IPS-18c (cell line): Measurements from ENCODE around the gene PDXK.
"Not testable (repeated sequence)": the region's sequence is repeated elsewhere in the genome, so short reads cannot be mapped to it uniquely, and the experiment has no call there.

Experiments used
- H3K4me3 ChIP-seq: 2 replicates; pipeline ENCODE4 v1.7.0; 2013; ENCODE audit warnings: low read depth, mild to moderate bottlenecking, low read length, moderate library complexity; ENCODE audit not compliant: insufficient read depth
- H3K9me3 ChIP-seq: one replicate; pipeline ENCODE4 v1.6.1; 2013; ENCODE audit warnings: mild to moderate bottlenecking, low read length, moderate library complexity; ENCODE audit not compliant: control insufficient read depth, insufficient read depth

Gene PDXK

DNA sequence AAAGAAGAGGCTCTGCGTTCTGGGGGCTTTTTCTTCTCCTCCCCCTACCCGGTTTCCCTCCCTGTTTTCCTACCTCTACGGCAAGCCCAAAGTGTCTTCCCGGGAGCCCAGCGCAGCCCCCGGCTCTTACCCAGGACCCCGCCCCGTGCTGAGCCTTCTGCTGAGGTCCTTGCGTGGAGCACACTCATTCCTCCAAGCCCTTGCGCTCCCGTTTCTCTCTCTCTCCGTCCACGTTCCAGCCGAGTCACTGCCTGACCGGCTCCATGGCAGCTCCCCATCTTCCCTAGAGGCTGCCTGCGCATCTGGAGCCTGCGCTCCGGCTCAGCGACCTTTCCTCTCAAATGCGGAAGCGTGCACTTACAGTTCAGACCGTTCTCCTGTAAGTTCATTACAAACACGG, 24.9 kb upstream of the PDXK start:
- Histone ChIP-seq H3K4me3 (no peak overlapping the region), H3K9me3 (no peaks in the 10 kb centered on the region)

DNA sequence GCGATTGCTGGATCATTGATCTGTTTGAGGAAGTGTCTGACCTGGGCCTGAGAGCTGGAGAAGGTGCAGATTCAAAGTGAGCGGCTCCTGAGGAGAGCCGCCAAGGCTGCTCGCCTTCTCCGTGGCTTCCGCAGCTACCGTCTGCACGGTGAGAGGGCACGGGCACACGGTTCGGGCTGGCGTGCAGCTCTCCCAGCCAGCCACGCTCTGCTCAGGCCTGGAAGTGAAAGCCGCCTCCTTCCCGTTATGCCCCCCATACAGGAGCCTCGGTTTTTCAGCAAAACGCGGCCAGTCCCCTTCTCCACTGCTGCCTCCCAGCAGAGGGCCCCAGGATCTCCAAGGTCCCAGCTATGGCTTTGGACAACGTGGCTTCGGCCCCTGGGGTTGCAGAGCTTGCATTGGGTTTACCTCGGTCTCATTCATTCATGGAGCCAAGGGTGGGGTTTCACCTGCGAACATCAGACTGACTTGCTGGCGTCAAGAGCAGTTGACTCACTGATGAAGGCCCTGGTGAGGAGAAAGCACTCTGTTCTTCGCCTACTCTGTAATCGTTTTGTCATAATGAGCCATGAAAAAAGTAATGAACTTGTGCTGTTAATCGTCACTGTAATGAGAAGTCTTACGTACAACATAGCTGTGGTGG, 24.4 kb upstream of the PDXK start:
- Histone ChIP-seq H3K4me3 (no peak overlapping the region), H3K9me3 (no peaks in the 10 kb centered on the region)

DNA sequence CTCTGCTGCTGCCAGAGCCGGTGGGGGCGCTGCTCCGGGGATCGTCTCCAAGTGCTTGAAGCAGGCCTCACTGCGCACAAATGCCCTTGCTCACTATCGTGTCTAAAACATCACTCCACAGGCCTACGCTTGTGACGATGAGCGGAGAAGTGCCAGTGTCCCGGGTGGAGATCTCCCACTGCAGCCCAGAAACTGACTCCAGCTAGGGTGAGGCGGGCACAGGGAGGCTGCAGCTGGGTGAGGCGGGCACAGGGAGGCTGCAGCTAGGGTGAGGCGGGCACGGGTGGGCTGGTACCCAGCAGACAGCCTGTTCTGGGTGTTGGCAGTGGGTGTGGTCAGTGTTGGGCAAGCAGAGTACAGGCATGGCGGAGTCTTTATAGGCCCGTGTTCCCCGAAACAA, 22.7 kb upstream of the PDXK start:
- no peaks in the 10 kb centered on the region for H3K9me3 ChIP-seq
- no peak overlapping the region for H3K4me3 ChIP-seq

DNA sequence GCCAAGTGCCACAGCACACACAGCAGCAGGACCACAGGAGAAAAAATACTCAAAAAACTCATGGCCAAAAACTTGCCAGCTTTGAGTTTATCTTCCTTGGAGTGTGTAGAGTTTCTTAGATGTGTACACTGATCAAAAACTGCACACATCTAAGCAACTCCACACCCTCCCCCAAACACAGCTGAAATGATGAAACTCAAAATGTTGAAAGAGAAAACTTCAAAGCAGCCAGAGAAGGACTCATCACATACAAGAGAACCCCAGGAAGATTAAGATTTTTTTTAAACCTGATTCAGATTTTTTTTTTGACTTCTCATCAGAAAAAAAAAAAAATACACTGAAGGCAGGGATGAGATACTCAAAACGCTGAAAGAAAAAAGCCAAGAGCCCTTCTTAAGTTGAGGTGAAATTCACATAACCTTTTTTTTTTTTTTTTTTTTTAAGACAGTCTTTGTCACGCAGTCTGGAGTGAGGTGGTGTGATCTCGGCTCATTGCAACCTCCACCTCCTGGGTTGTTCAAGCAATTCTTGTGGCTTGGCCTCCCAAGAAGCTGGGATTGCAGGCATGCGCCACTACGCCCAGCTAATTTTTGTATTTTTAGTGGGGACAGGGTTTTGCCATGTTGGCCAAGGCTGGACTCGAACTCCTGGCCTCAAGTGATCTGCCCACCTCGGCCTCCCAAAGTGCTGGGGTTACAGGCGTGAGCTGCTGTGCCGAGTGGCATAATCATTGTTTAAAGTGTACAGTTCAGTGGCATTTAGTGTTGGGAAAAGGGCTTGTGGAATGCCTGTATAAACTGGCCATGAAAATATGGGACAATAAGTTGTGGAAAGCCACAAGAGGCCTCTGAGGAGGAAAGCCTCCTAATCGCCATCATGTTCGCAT, 20.9 kb upstream of the PDXK start:
- no peak overlapping the region for H3K4me3 ChIP-seq
- H3K9me3 ChIP-seq = no peaks in the 10 kb centered on the region

DNA sequence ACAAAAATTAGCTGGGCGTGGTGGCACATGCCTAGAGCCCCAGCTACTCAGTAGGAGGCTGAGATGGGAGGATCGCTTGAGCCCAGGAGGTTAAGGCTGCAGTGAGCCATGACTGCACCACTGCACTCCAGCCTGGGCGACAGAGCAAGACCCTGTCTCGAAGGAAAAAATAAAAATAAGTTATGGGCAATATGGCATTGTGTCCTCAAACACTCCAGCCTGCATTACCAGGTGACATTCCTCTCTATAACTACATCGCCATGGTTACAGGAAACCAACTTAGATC, 19.5 kb upstream of the PDXK start:
- not testable (repeated sequence) for H3K9me3 ChIP-seq

DNA sequence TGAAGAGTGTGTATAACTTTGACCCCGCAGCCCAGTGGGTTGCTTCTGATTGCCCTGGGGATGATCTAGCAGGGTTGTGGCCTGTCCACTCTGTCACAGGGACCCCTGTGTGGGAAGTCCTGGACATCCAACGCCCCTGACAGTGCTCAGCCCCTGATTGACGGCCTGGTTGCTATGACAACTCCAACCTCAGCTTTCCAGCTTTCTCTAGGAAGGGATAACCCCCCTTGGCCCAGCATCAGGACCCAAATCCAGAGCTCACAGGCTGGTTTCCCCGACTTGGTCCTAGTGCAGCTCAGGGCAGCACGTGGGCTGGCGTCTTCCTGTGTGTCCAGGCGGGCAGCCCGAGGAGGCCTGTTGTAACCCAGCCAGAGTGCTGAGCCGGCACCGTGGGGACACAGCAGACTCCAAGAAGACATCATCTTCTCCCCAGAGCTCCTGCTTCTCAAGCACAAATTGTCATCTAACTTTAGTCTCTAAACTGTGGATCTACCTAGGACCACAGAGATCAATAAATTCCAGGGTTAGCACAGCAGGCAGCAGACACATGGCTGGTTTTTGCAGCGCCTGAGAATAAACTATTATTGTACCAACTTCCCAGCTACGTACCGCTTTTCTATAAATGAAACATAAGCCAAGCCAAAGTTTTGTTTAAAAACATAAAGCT, 18.9 kb upstream of the PDXK start:
- no peak overlapping the region for H3K4me3 ChIP-seq
- H3K9me3 ChIP-seq = no peaks in the 10 kb centered on the region

More for the DNA sequence above, 19.5 kb upstream of the PDXK start:
- H3K4me3 ChIP-seq = not testable (repeated sequence)

DNA sequence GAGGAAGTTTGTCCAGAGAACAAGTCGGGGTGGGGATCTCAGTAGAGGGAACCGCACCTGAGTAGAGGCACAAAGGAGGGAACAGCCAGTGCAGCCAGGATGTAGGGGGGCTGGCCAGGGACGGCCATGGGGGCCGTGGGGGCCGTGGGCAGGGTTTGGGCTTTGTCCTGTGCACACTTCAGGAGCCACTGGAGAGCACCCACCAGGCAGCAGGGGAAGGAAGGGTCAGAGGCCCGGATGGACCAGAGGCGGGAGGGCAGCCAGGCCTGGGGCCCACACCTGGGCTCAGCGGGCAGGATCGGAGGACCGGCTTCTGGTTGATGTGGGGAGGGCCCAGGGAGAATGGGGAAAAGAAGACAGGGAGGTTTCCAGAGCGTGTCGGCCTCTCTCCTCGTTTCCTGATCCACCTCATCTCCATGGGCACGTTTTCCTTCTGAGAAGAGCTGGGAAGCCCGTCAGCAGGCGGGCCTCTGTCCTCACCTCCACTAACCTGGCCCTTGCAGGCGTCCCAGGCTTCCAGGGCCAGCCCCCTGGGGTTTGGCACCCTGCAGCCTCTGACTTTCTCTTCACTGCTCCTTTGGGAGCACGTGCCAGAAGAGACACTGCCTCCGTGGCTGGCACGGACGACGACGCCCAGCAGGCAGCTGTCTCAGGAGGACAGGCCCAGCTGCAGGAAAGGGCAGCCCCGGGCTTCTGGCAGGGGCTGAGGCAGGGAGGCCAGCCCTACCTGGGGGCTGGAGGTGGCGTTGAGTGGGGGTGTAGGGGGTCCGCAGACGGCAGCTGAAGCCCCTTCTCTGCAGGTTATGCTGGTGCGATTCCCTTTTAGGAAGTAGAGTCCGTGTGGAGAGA, 16.8 kb upstream of the PDXK start:
- Histone ChIP-seq H3K4me3 (no peak overlapping the region), H3K9me3 (no peaks in the 10 kb centered on the region)

DNA sequence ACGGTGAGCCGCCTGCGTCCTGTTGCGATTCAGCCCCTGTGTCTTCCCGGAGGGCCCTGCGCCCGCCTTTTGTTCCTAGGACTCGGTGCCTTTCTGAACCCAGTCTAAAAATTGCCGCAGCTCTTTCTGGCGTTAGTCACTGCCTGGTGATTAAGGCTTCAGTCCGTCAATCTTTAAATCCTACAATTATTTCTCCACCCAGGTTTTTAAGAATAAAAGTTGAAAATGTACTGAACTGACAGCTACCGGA, 16.2 kb upstream of the PDXK start:
- Histone ChIP-seq H3K4me3 (no peak overlapping the region), H3K9me3 (no peaks in the 10 kb centered on the region)

DNA sequence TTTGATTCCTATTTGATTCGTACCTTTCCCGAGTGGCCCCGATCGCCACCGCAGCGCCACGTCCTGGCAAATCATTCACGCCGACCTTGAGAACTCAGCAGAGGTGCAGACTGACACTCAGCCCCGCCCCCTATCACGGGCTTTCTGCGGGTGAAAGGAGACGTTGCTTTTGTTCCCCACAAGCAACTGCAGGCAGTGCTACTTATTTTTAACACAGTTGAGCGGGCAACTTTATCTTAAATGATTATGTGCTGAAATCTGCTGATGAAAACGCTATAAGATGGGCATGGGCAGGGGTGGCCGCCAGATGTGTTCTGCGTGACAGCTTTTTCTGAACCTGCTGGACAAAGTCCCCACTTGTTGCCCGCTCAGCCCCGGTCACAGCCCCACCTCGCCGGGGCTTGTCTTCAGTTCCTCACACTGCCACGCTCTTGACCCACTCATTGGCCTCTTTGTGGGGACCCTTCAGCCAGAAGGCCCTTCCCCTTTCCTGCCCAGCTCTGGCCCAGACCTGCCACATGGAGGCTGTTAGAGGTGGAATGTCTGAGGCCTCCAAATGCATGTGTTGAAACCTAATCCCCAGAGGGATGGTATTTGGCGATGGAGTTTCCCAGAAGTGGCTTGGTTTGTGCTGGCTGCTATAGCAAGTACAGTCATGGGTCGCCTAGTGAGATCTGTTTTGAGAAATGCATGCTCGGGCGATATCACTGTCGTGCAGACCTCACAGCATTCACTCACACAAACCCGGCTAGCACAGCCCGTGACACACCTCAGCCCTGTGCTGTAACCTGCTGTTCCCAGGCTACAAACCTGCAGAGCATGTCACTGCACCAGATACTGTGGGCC, 15.7 kb upstream of the PDXK start:
- H3K4me3 ChIP-seq = no peak overlapping the region
- H3K9me3 ChIP-seq = no peaks in the 10 kb centered on the region

DNA sequence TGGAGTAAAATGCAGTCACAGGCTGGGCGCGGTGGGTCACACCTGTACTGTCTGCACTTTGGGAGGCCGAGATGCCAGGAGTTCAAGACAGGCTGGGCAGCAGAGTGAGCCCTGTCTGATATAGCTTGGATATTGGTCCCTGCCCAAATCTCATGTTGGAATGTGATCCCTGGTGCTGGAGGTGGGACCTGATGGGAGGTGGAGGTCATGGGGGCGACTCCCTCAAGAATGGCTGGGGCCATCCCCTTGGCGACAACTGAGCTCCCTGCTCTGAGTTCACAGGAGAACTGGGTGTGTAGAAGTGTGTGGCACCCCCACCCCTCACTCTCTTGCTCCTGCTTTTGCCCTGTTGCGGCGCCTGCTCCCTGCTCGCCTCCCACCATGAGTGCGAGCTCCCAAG, 11.5 kb upstream of the PDXK start:
- no peak overlapping the region for H3K4me3 ChIP-seq

DNA sequence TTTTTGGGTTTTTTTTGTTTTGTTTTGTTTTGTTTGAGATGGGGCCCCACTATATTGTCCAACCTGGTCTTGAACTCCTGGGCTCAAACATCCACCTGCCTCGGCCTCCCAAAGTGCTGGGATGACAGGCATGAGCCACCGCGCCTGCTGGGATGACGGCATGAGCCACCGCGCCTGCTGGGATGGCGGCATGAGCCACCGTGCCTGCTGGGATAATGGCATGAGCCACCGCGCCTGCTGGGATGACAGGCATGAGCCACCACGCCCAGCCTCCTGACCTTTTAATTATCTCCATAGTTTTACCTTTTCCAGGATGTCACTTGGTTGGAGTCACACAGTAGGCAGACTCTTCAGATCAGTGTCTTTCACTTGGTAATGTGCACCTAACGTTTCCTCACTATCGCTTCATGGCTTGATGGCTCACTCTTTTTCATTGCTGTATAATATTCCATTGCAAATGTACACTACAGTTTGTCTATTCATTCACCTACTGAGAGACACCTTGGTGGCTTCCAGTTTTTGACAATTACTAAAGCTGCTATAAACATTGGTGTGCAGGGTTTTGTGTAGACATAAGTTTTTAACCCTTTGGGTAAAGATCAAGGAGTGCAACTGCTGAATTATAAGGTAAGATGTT, 10.1 kb upstream of the PDXK start:
- Histone ChIP-seq H3K4me3 (no peak overlapping the region), H3K9me3 (no peaks in the 10 kb centered on the region)

More for the DNA sequence above, 11.5 kb upstream of the PDXK start:
- H3K9me3 ChIP-seq = no peaks in the 10 kb centered on the region

DNA sequence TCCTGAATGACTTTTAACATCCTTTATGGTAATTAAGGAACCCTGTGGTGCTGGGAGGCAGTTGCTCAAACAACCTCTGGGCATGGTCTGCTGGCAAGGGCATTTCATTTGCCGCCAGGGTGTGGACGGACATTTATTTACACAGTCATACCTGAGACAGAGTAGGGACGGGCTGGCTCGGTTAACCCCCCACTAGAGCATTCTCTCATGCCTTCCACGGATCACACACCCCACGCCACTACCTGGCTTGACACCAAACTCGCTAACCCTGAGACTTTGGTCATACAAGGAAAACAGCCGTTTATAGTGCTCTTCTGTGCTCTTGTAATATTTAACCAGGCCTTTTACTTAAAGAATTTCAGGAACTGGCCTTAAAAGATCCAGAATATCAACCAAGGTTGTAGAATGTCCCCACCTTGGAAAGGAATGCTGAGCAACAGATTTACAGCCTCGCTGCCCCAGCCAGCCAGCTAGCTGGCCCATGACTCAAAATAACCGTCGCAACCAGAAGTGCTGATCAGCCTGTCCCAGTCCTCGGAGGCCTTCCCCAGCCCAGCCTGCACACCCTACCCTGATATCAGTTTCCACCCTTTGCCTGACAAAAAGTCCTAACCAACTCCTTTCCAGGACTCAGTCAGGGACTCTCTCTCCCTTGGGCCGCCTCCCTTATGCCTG, 6.5 kb upstream of the PDXK start:
- Histone ChIP-seq H3K4me3 (no peak overlapping the region), H3K9me3 (no peaks in the 10 kb centered on the region)

DNA sequence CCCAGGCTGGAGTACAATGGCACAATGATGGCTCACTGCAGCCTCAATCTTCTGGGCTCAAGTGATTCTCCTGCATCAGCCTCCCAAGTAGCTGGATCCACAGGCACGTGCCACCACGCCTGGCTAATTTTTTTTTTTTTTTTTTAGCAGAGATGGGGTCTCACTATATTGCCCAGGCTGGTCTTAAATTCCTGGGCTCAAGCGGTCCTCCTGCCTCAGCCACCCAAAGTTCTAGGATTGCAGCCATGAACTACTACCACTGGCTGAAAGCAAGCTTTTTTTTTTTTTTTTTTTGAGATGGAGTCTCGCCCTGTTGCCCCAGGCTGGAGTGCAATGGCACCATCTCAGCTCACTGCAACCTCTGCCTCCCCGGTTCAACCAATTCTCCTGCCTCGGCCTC, 5.8 kb upstream of the PDXK start:
- not testable (repeated sequence) for H3K9me3 ChIP-seq, H3K4me3 ChIP-seq

DNA sequence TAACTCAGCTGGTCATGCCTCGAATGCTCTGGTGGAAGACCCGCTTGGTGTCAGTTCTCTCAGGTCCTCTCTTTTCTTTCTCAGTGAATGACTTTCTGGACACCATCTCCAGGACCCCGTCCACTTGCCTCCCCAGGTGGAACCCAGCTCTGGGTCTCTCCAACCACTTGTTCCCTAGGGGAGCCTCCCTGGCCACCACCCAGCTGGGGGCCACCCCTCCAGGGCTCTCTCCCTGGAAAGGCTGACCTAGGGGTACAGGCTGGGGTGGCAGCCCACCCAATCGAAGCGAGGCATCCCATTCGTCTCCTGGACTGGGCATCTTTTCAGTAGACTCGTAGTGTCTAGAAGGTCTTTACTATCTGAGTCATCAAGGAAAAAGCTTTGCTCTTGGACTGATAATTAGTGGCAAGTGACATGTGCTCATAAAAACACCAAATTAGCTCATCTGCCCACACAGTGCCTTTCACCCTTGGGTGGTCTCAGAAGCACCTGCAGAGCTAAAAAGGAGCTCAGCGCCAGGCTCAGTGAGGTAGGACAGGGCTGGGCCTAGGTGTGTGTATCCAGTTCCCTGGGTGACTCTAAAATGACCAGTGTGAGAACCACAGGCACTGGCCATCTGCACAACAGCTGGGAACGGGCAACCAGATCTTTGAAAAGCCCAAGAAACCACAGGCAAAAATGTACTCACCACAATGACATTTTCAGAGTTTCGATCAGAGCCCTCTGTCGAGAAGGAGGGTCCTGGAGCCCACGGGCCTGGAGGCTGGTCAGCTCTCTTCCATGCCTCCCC, 2.4 kb upstream of the PDXK start:
- H3K4me3 ChIP-seq = no peak overlapping the region
- no peaks in the 10 kb centered on the region for H3K9me3 ChIP-seq

DNA sequence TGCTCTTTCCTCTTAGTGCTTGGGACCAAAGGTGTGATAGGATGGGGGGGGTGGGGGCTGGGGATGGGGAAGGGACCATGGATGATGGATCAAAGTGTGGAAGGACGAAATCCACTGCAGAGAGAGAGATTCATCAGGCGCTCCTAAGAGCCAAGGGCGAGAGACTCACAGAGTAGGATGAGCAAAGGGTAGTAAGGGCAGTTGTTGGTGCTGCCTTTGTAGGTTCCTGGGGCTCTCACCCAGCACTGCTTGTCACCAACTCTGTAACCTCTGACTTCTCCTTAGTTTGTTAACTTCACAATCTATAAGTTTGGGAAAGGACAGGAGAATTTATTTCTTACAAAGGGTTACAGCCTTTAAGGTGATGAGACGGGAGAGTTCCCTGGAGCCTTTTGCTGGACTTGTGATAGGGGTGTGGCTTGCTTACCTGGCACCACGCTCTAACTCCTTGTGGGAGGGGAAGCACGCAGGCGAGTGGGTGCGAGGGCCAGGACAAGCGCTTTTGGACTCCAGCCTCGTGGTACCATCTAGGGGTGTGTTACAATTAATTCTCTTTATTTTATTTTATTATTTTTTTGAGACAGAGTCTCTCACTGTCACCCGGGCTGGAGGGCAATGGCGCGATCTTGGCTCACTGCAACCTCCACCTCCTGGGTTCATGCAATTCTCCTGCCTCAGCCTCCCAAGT, 1.6 kb upstream of the PDXK start:
- no peaks in the 10 kb centered on the region for H3K9me3 ChIP-seq
- no peak overlapping the region for H3K4me3 ChIP-seq
